HCEC 1CT (cell line): ENCODE data around the gene SYAP1.
"Not testable (repeated sequence)": the region's sequence is repeated elsewhere in the genome, so short reads cannot be mapped to it uniquely, and the experiment has no call there.

Experiments used
- DNase-seq: peaks from one replicate; pipeline ENCODE4 v3.0.0-alpha.2; 2017

The SYAP1 gene

GRCh38 chrX:16719334-16720084, at the start of gene SYAP1:
TSS of gene SYAP1 (plus strand) at chrX:16719612. CDS start at chrX:16719725, 113 bp downstream.
- peak; percentile 91 for DNase-seq

- peak; percentile 31 for DNase-seq
Measured at GRCh38 chrX:16671005-16671404, 48.4 kb upstream of the SYAP1 start.

- no peak for DNase-seq
Measured at GRCh38 chrX:16678689-16679088, 40.7 kb upstream of the SYAP1 start.

- no peak for DNase-seq
Measured at GRCh38 chrX:16683007-16683664, 36.3 kb upstream of the SYAP1 start.

- DNase-seq: no peak
Measured at GRCh38 chrX:16687514-16687913, 31.9 kb upstream of the SYAP1 start.

- DNase-seq: peak; percentile 8
Measured at GRCh38 chrX:16695079-16695676, 24.2 kb upstream of the SYAP1 start.

- DNase-seq: no peak
Measured at GRCh38 chrX:16696956-16697355, 22.5 kb upstream of the SYAP1 start.

- no peak for DNase-seq
Measured at GRCh38 chrX:16699389-16699788, 20.0 kb upstream of the SYAP1 start.

- no peak for DNase-seq
Measured at GRCh38 chrX:16700734-16701133, 18.7 kb upstream of the SYAP1 start.

- no peak for DNase-seq
Measured at GRCh38 chrX:16702700-16703599, 16.5 kb upstream of the SYAP1 start.

- no peak for DNase-seq
Measured at GRCh38 chrX:16705370-16705769, 14.0 kb upstream of the SYAP1 start.

GRCh38 chrX:16708016-16708415, 11.4 kb upstream of the SYAP1 start:
- no peak for DNase-seq

- DNase-seq: no peak
Measured at GRCh38 chrX:16711219-16711811, 8.1 kb upstream of the SYAP1 start.

- DNase-seq: no peak
Measured at GRCh38 chrX:16711893-16712547, 7.4 kb upstream of the SYAP1 start.

- peak; percentile 58 for DNase-seq
Measured at GRCh38 chrX:16712548-16713155, 6.8 kb upstream of the SYAP1 start, which contains the start of gene CTPS2. TSS of gene CTPS2 (minus strand) at chrX:16712669. CDS start at chrX:16702902, 9,767 bp downstream.

GRCh38 chrX:16714504-16714903, 4.9 kb upstream of the SYAP1 start:
- no peak for DNase-seq

GRCh38 chrX:16715638-16716037, 3.8 kb upstream of the SYAP1 start:
- not testable (repeated sequence) for DNase-seq

- not testable (repeated sequence) for DNase-seq
Measured at GRCh38 chrX:16716451-16716850, 3.0 kb upstream of the SYAP1 start.

- DNase-seq: no peak
Measured at GRCh38 chrX:16718824-16719333, 533 bp upstream of the SYAP1 start.

GRCh38 chrX:16722481-16722880, 3.1 kb downstream of the SYAP1 start:
- no peak for DNase-seq

GRCh38 chrX:16725072-16725471, 5.7 kb downstream of the SYAP1 start:
- no peak for DNase-seq
